GM21786 (cell line): Measurements from ENCODE around the gene HDLBP.

ENCODE experiments used
- ATAC-seq: cut with Tn5 transposase; IDR thresholded peaks from one replicate; pipeline ENCODE4 v1.9.1; 2021; ENCODE audit not compliant: unreplicated experiment

The HDLBP gene

DNA sequence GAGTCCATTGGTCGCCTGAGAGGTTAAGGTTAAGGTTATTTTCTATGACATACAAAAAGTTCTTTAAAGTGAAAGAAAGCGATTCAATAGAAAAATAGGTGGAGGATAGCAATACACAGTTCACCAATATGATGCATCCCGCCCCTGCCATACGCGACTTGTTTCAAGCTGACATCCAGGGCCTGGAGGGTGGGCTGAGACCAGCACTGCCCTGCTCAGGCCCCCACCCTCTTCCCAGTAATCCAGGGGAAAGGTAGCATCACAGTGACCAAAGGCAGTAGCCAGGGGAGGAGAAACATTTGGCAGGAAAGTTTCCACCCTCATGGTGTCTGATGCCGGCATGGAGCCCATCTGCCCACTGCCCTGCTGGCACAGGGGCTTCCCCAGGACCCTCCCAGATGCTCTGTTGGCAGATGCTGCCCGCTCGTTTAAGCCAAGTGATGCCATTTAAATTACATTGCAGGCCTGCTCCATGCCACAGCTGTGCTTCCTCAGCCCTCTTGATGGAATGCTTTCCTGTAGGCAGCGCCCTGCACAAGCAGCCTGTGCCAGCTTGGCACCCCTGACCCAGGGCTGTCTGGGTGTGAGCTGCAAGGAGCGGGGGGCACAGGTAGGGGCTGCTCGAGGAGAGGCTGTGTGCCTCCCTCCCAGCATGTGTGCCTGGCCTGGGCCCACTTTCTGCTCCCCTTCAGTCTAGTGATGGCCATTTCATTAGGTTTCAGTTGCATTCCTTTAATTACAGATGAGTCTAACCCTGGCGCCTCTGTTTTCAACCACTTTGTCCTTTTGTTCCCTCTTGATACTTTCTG, 137.7 kb downstream of the HDLBP start:
- ATAC-seq: no peak
